ENCODE measurements around the gene ARF4. TPM values are rescaled to one million over a fixed set of nuclear protein-coding genes. Genes with fewer than 3 reads are reported as not detected.
A peak's percentile ranks its signal among the peaks of the same experiment; 100 is the strongest.
"Not testable (repeated sequence)": the region's sequence is repeated elsewhere in the genome, so short reads cannot be mapped to it uniquely, and the experiment has no call there.

ARF4 gene
- 103 TPM for total RNA-seq
- long read RNA-seq, transcript ARF4-201 (6 exons, 1,660 nt): major isoform, 78 of 80 reads
- long read RNA-seq, partial matches to known transcripts: 0 of 80 reads
- long read RNA-seq, other reads (novel, unspliced or antisense): 1 of 80 reads

DNA sequence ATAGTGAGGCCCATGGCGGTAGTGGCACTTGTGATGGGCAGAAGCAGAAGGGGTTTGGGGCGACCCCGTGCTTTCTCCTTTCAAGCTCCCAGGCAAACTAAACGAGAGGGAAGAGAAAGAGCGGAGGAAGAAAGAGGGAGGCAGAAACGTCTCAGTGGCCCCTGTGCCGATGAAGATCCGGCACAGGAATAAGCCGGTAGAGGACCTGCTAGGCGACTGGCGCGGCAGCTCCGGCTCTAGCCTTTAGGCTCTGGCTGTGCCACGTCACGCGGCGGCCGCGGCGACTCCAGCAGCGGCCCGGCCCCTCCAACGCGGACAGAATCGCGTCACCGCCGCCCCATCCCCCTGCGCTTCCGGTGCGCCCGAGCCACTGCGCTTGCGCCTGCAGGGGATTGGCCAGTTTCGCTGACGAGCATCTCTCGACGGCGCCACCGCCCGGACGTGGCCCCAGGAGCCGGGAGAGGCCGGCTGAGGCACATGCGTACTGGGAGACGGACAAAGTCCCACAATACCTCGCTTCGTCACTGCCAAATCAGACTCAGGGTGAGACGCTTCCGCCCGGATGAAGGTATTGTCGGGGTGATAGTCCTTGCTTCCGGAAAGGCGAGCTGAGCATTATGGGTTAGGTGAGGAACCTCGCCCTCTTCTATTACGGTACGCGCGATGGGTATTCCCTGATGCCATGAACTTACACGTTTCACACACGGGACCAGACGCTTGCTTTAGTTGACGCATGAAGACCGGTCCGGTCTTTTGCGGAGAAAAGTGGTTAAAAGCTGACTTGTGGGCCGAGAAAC, at the start of gene ARF4:
TSS of gene ARF4 (minus strand) at position 218 of the 797 bp plus-strand sequence. CDS start at position 14, 204 bp downstream.
- intact Hi-C loops (cut with DNase I): loop anchor here (1.0 to 5.0 kb wide), 4 partner anchors 41 to 370 kb away; partner anchors contain the start of genes APPL1, PDE12 and SLMAP
- peak; percentile 99 for DNase-seq (ENCODE audit: low spot score)

GRCh38 chr3:57646723-57647122, 49.6 kb upstream of the ARF4 start:
- DNase-seq (ENCODE audit: low spot score): no peak
- intact Hi-C loops (cut with DNase I): loop anchor here (5.0 to 10.0 kb wide), 2 partner anchors 181 to 208 kb away; no protein-coding TSS in a partner anchor

DNA sequence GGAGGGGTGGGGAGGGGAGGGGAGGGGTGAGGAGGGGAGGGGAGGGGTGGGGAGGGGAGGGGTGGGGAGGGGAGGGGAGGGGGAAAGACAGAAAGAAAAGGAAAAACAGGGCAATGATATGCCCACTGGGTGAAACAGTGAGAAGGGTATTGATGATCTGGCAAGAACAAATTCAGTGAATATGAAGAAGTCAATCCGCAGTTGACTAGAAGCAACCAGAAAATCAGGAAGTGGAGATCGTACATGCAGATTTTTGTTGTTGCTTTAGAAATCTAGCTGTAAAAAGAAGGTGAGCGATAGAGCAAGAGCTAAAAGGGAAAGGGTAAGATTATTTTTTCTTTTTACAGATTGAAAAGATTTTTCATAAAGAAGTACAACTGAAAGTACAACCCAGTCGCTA, 47.6 kb upstream of the ARF4 start:
- DNase-seq (ENCODE audit: low spot score): no peak
- intact Hi-C loops (cut with DNase I): loop anchor here (5.0 to 10.0 kb wide), 2 partner anchors 183 to 210 kb away; no protein-coding TSS in a partner anchor

DNA sequence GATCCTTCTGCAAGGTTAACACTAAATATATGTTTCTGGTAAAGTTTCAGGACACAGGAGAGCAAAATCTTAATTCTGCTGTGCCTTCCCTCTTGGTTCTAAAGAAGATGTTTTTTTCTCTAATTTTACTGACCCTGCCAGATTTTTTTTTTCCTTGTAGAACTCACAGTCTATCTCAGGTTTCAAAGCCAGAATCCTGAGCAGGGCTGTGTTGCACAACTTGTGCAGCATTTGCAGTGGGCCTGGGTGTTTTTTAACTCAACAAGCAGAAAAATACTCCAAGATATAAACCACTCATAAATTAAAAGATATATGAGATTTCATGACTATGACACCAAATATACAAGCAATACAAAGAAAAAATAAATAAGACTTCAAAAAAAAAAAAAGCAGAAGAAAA, 40.2 kb upstream of the ARF4 start:
- DNase-seq (ENCODE audit: low spot score): no peak
- intact Hi-C loops (cut with DNase I): no loop called here

DNA sequence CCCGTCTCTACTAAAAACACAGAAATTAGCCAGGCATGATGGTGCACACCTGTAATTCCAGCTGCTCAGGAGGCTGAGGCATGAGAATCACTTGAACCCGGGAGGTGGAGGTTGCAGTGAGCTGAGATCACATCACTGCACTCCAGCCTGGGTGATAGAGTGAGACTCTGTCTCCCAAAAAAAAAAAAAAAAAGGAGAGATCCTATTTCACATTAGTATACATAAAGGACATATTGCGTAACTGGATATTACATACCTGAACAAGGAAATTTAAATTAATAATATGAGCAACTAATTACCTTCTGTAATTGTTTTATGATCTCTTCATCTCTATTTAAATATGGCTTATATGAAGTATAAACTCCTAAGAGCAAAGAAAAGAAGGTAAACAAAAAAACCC, 37.1 kb upstream of the ARF4 start:
- not testable (repeated sequence) for DNase-seq (ENCODE audit: low spot score)

GRCh38 chr3:57627976-57628375, 30.8 kb upstream of the ARF4 start:
- intact Hi-C loops (cut with DNase I): no loop called here
- DNase-seq (ENCODE audit: low spot score): no peak

More for the DNA sequence above, 37.1 kb upstream of the ARF4 start:
- intact Hi-C loops (cut with DNase I): not testable (repeated sequence)

DNA sequence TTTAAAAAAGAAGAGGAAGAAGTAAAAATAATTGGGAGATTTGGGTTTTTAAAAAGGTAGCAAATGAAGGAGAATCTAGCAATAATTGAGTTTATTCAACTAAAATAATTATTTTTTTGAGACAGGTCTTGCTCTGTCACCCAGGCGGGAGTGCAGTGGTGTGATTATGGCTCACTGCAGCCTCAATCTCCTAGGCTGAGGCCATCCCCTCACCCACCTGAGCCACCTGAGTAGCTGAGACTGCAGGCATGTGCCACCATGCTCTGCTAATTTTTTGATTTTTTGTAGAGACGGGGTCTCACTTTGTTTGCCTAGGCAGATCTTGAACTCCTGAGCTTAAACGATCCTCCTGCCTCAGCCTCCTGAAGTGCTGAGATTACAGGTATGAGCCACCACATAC, 27.7 kb upstream of the ARF4 start:
- no peak for DNase-seq (ENCODE audit: low spot score)
- intact Hi-C loops (cut with DNase I): no loop called here

DNA sequence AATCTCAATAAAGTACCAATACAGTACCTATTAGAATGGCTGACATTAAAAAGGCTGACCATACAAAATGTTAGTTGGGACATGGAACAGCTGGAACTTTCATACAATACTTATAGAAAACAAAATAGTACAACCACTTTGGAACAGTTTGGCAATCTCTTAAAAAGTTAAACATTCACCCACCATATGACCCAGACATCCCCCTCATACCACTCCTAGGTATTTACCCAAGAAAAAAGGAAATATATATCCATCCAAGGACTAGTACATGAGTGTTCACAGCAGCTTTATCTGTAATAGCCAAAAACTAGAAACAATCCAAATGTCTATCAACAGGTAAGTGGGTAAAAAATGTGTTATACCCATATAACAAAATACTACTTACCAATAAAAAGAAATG, 25.2 kb upstream of the ARF4 start:
- intact Hi-C loops (cut with DNase I): no loop called here
- DNase-seq (ENCODE audit: low spot score): no peak

GRCh38 chr3:57617739-57618138, 20.6 kb upstream of the ARF4 start:
- no peak for DNase-seq (ENCODE audit: low spot score)
- intact Hi-C loops (cut with DNase I): no loop called here

GRCh38 chr3:57616233-57616632, 19.1 kb upstream of the ARF4 start:
- no peak for DNase-seq (ENCODE audit: low spot score)
- intact Hi-C loops (cut with DNase I): no loop called here

- intact Hi-C loops (cut with DNase I); DNase-seq (ENCODE audit: low spot score): not testable (repeated sequence)
Observed at GRCh38 chr3:57611870-57612269, 14.7 kb upstream of the ARF4 start.

- no peak for DNase-seq (ENCODE audit: low spot score)
- intact Hi-C loops (cut with DNase I): no loop called here
Observed at GRCh38 chr3:57605683-57606082, 8.5 kb upstream of the ARF4 start.

GRCh38 chr3:57604971-57605370, 7.8 kb upstream of the ARF4 start:
- intact Hi-C loops (cut with DNase I): no loop called here
- DNase-seq (ENCODE audit: low spot score): no peak

GRCh38 chr3:57600195-57600594, 3.1 kb upstream of the ARF4 start:
- intact Hi-C loops (cut with DNase I): no loop called here
- DNase-seq (ENCODE audit: low spot score): no peak

GRCh38 chr3:57598765-57599360, 1.7 kb upstream of the ARF4 start:
- intact Hi-C loops (cut with DNase I): loop anchor here (5.0 kb wide), 1 partner anchor 372 kb away; the partner anchor contains the start of gene APPL1
- no peak for DNase-seq (ENCODE audit: low spot score)

DNA sequence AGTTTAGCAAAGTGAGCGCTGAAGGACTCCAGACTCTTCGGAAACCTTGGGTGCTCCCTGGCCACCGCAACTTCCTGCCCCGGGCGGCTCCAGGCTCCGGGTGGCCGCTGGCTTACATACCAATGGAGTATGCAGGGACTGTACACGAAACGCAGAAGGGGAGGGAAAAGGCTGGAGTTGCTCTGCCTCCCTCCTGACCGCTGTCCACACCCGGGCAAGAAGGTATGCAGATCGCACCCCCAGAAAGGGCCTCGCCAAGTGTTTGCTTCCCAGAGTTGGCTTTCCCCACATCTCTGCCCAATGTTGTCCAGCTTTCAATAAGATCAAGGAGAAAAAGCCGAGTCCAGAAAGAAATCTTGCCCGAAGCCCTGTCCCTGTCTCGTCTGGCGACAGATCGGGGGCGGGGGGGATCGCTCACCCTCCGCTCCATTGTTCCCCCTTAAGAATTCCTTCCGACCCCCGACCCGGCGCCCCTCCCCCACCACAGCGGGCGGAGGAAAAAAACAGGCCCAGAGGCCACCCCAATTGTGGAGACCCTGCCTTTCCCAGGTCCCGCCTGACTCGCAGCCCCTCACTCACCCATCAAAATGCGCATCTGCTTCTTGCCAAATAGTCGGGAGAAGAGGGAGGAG, 533 bp downstream of the ARF4 start:
- intact Hi-C loops (cut with DNase I): loop anchor here (1.0 to 5.0 kb wide), 4 partner anchors 40 to 369 kb away; partner anchors contain the start of genes APPL1, PDE12 and SLMAP
- peak; percentile 90 for DNase-seq (ENCODE audit: low spot score)

GRCh38 chr3:57594576-57594975, 2.6 kb downstream of the ARF4 start:
- intact Hi-C loops (cut with DNase I): no loop called here
- DNase-seq (ENCODE audit: low spot score): no peak

GRCh38 chr3:57594144-57594543, 3.0 kb downstream of the ARF4 start:
- no peak for DNase-seq (ENCODE audit: low spot score)
- intact Hi-C loops (cut with DNase I): no loop called here

- intact Hi-C loops (cut with DNase I): no loop called here
Observed at GRCh38 chr3:57592306-57592705, 4.8 kb downstream of the ARF4 start.

GRCh38 chr3:57587905-57588304, 9.2 kb downstream of the ARF4 start:
- DNase-seq (ENCODE audit: low spot score): no peak
- intact Hi-C loops (cut with DNase I): no loop called here

More at GRCh38 chr3:57592306-57592705, 4.8 kb downstream of the ARF4 start:
- DNase-seq (ENCODE audit: low spot score): no peak
